ENCODE data around the gene FAM13B.
"Not testable (repeated sequence)": the region's sequence is repeated elsewhere in the genome, so short reads cannot be mapped to it uniquely, and the experiment has no call there.

Gene FAM13B

GRCh38 chr5:138065102-138065501 lies 32.2 kb upstream of the FAM13B start:
- 0 out of 2 replicates have a peak, but pooled peaks have one; percentile 18 for TF ChIP-seq CTCF (IDR thresholded peaks at IDR 0.05; ENCODE audit: low read depth, low read length)
- no peak overlapping the region for H3K4me3 ChIP-seq (ENCODE audit: low read depth, low read length)

GRCh38 chr5:138064526-138064925 lies 31.6 kb upstream of the FAM13B start:
- TF ChIP-seq CTCF (IDR thresholded peaks at IDR 0.05; ENCODE audit: low read depth, low read length) = no peak
- H3K4me3 ChIP-seq (ENCODE audit: low read depth, low read length) = no peak overlapping the region

GRCh38 chr5:138054847-138055558 lies 22.1 kb upstream of the FAM13B start:
- H3K4me3 ChIP-seq (ENCODE audit: low read depth, low read length) = peak overlapping the region; percentile 5; the same call in 1 of the 2 replicates

GRCh38 chr5:138054206-138054605 lies 21.3 kb upstream of the FAM13B start:
- TF ChIP-seq CTCF (IDR thresholded peaks at IDR 0.05; ENCODE audit: low read depth, low read length) = no peak
- H3K4me3 ChIP-seq (ENCODE audit: low read depth, low read length) = no peak overlapping the region

More at GRCh38 chr5:138054847-138055558, 22.1 kb upstream of the FAM13B start:
- no peak for TF ChIP-seq CTCF (IDR thresholded peaks at IDR 0.05; ENCODE audit: low read depth, low read length)

- no peak for TF ChIP-seq CTCF (IDR thresholded peaks at IDR 0.05; ENCODE audit: low read depth, low read length)
- no peak overlapping the region for H3K4me3 ChIP-seq (ENCODE audit: low read depth, low read length)
Measured at GRCh38 chr5:138053554-138053953, 20.7 kb upstream of the FAM13B start.

GRCh38 chr5:138052718-138053117 lies 19.8 kb upstream of the FAM13B start:
- not testable (repeated sequence) for H3K4me3 ChIP-seq (ENCODE audit: low read depth, low read length)

- TF ChIP-seq CTCF (IDR thresholded peaks at IDR 0.05; ENCODE audit: low read depth, low read length) = no peak
- H3K4me3 ChIP-seq (ENCODE audit: low read depth, low read length) = no peak overlapping the region
Measured at GRCh38 chr5:138051441-138052296, 18.8 kb upstream of the FAM13B start.

- not testable (repeated sequence) for H3K4me3 ChIP-seq (ENCODE audit: low read depth, low read length)
Measured at GRCh38 chr5:138045283-138045682, 12.4 kb upstream of the FAM13B start.

Measured in WI38 (cell line).